OCI-LY3 (cell line): Measurements from ENCODE around the gene LMX1B.

Experiments used
- EZH2phosphoT487 ChIP-seq: fragments of 200-600 bp; shearing (Covaris generic); IDR thresholded peaks from 2 replicates; pipeline ENCODE4 v1.6.1; 2018; ENCODE audit warnings: antibody characterized with exemption, mixed run types, low read depth
- TF ChIP-seq, protein P1 (sequence below): fragments of 200-600, 300-600 bp; sonication (generic); IDR thresholded peaks from 2 replicates; pipeline ENCODE4 v1.5.1; 2014; ENCODE audit warnings: antibody characterized with exemption, low read length, low read depth

DNA sequence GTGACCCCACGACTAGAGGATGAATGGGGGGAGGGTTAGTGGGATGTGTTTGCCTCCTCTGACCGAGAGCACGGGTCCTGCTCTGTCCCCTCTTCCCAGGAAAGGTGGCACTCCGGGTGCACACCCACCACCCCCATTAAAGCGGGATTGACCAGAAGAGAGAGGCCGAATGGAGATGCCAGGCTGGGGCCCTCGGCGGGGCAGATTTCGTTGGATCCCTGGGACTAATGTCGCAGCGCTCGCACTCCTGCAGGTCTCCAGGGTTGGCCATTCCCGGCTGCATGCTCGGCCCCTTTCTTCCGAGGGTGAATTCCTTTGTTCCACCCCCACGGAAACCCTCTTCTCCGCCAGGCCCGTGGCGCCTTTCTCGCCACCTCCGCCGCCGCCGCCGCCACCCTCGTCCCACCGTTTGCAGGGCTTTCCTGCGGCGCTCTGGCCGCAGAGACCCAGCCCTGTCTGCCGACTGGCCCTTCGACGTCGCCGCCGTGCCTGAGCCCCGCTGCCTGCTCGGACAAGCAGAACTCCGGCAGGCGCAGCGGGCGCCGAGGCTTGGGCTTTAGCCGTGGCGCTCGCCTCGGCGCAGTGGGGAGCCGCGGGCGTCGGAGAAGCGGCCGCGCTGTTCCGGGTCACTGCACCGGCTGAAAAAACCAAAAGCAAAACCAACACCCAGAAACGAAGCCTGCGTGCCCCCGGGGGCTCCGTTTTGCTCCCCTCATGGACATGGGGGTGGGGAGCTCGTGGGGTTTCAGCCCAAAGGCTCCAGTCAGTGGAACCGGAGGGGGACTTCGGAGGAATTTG is 11.8 kb downstream of the LMX1B start:
- TF ChIP-seq, protein P1, sequence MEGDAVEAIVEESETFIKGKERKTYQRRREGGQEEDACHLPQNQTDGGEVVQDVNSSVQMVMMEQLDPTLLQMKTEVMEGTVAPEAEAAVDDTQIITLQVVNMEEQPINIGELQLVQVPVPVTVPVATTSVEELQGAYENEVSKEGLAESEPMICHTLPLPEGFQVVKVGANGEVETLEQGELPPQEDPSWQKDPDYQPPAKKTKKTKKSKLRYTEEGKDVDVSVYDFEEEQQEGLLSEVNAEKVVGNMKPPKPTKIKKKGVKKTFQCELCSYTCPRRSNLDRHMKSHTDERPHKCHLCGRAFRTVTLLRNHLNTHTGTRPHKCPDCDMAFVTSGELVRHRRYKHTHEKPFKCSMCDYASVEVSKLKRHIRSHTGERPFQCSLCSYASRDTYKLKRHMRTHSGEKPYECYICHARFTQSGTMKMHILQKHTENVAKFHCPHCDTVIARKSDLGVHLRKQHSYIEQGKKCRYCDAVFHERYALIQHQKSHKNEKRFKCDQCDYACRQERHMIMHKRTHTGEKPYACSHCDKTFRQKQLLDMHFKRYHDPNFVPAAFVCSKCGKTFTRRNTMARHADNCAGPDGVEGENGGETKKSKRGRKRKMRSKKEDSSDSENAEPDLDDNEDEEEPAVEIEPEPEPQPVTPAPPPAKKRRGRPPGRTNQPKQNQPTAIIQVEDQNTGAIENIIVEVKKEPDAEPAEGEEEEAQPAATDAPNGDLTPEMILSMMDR = no peak
- no peak for TF ChIP-seq EZH2phosphoT487
